ENCODE measurements around the gene RASGRF1.

The RASGRF1 gene

GRCh38 chr15:78914027-78914764 lies 176.4 kb downstream of the RASGRF1 start:
- Histone ChIP-seq H3K4me1 (no peaks in the 10 kb centered on the region), H3K36me3 (ENCODE audit: control insufficient read depth, insufficient read depth, low read length) (no peaks in the 10 kb centered on the region), H3K4me3 (ENCODE audit: low read depth, low read length) (no peak overlapping the region), H3K27ac (no peak overlapping the region), H3K9me3 (ENCODE audit: control insufficient read depth, low read length) (no peaks in the 10 kb centered on the region), H2AFZ (no peak overlapping the region), H3K4me2 (ENCODE audit: low read length) (no peak overlapping the region), H3K79me2 (peaks cover 13% of the 10 kb centered on the region), H3K27me3 (ENCODE audit: control insufficient read depth, insufficient read depth, low read length) (no peaks in the 10 kb centered on the region), H3K9ac (no peak overlapping the region)
- no peak for TF ChIP-seq CTCF (IDR thresholded peaks at IDR 0.05)

GRCh38 chr15:78913012-78913411 lies 177.6 kb downstream of the RASGRF1 start:
- Histone ChIP-seq H3K36me3 (ENCODE audit: control insufficient read depth, insufficient read depth, low read length) (no peaks in the 10 kb centered on the region), H3K4me3 (ENCODE audit: low read depth, low read length) (no peak overlapping the region), H3K27ac (no peak overlapping the region), H3K79me2 (peaks cover 10% of the 10 kb centered on the region), H3K27me3 (ENCODE audit: control insufficient read depth, insufficient read depth, low read length) (no peaks in the 10 kb centered on the region), H3K4me2 (ENCODE audit: low read length) (no peak overlapping the region), H3K9me3 (ENCODE audit: control insufficient read depth, low read length) (no peaks in the 10 kb centered on the region), H3K9ac (no peak overlapping the region), H3K4me1 (no peaks in the 10 kb centered on the region), H2AFZ (no peak overlapping the region)
- TF ChIP-seq CTCF (IDR thresholded peaks at IDR 0.05): no peak

GRCh38 chr15:78912316-78912715 lies 178.3 kb downstream of the RASGRF1 start:
- Histone ChIP-seq H3K4me1 (no peaks in the 10 kb centered on the region), H3K79me2 (peaks cover 10% of the 10 kb centered on the region), H3K9ac (no peak overlapping the region), H3K4me2 (ENCODE audit: low read length) (no peak overlapping the region), H3K36me3 (ENCODE audit: control insufficient read depth, insufficient read depth, low read length) (no peaks in the 10 kb centered on the region), H3K27ac (no peak overlapping the region), H3K9me3 (ENCODE audit: control insufficient read depth, low read length) (no peaks in the 10 kb centered on the region), H3K4me3 (ENCODE audit: low read depth, low read length) (no peak overlapping the region), H2AFZ (no peak overlapping the region), H3K27me3 (ENCODE audit: control insufficient read depth, insufficient read depth, low read length) (no peaks in the 10 kb centered on the region)
- TF ChIP-seq CTCF (IDR thresholded peaks at IDR 0.05): no peak

- Histone ChIP-seq H3K9me3 (ENCODE audit: control insufficient read depth, low read length) (no peaks in the 10 kb centered on the region), H2AFZ (no peak overlapping the region), H3K4me1 (no peaks in the 10 kb centered on the region), H3K36me3 (ENCODE audit: control insufficient read depth, insufficient read depth, low read length) (no peaks in the 10 kb centered on the region), H3K4me3 (ENCODE audit: low read depth, low read length) (no peak overlapping the region), H3K9ac (no peak overlapping the region), H3K27ac (no peak overlapping the region), H3K4me2 (ENCODE audit: low read length) (no peak overlapping the region), H3K79me2 (peaks cover 10% of the 10 kb centered on the region), H3K27me3 (ENCODE audit: control insufficient read depth, insufficient read depth, low read length) (no peaks in the 10 kb centered on the region)
- no peak for TF ChIP-seq CTCF (IDR thresholded peaks at IDR 0.05)
Observed at GRCh38 chr15:78910271-78910670, 180.3 kb downstream of the RASGRF1 start.
